Measurements from ENCODE around the gene TRIP4. TPM values are rescaled to one million over a fixed set of nuclear protein-coding genes. Genes with fewer than 3 reads are reported as not detected.
"Not testable (repeated sequence)": the region's sequence is repeated elsewhere in the genome, so short reads cannot be mapped to it uniquely, and the experiment has no call there.

Gene TRIP4
- total RNA-seq, 4 donors from 2014 or later: 9.9 to 13.2 (median 11.8) TPM

- Histone ChIP-seq H3K4me1 (peaks cover 4 to 21% (median 17%) of the 10 kb centered on the region in 4 donors), H3K36me3 (peaks cover 0 to 22% (median 11%) of the 10 kb centered on the region in 4 donors), H3K27ac (replicated peaks in 1 of 4) (no peak overlapping the region), H3K4me3 (no peak overlapping the region), H3K9me3 (no peaks in the 10 kb centered on the region), H3K27me3 (no peaks in the 10 kb centered on the region)
- intact Hi-C loops (cut with DNase I): no loop called here
- TF ChIP-seq CTCF (IDR thresholded peaks at IDR 0.05): no peak
- no peak for TF ChIP-seq POLR2AphosphoS5 (IDR thresholded peaks at IDR 0.05)
- no peak for TF ChIP-seq POLR2A (IDR thresholded peaks at IDR 0.05; ENCODE audit: low read depth)
- no peak for TF ChIP-seq EP300 (IDR thresholded peaks at IDR 0.05)
- no peak for DNase-seq (ENCODE audit: extremely low spot score)
These were observed 42.9 kb upstream of the TRIP4 start for GRCh38 chr15:64344651-64345294.

GRCh38 chr15:64346242-64346641 is 41.4 kb upstream of the TRIP4 start:
- H3K4me1 ChIP-seq: peaks cover 4 to 21% (median 17%) of the 10 kb centered on the region in 4 donors
- H3K4me3 ChIP-seq; H3K27ac ChIP-seq (replicated peaks in 1 of 4); H3K27me3 ChIP-seq; intact Hi-C loops (cut with DNase I); H3K9me3 ChIP-seq; DNase-seq (ENCODE audit: extremely low spot score): not testable (repeated sequence)
- 96% methylated on average over 6 of the region's 6 CpGs for WGBS
- peaks cover 0 to 22% (median 11%) of the 10 kb centered on the region in 4 donors for H3K36me3 ChIP-seq

- no peak for DNase-seq (ENCODE audit: extremely low spot score)
- 70% methylated on average over 1 of the region's 1 CpG for WGBS
- H3K4me3 ChIP-seq: no peak overlapping the region
- H3K27me3 ChIP-seq: no peaks in the 10 kb centered on the region
- peaks cover 0 to 10% (median 3%) of the 10 kb centered on the region in 4 donors for H3K36me3 ChIP-seq
- no peaks in the 10 kb centered on the region for H3K9me3 ChIP-seq
- TF ChIP-seq POLR2A (IDR thresholded peaks at IDR 0.05; ENCODE audit: low read depth) (no peak), EP300 (IDR thresholded peaks at IDR 0.05) (no peak), POLR2AphosphoS5 (IDR thresholded peaks at IDR 0.05) (no peak), CTCF (IDR thresholded peaks at IDR 0.05) (no peak)
- intact Hi-C loops (cut with DNase I): no loop called here
- H3K4me1 ChIP-seq: peaks cover 4 to 20% (median 15%) of the 10 kb centered on the region in 4 donors
- H3K27ac ChIP-seq (replicated peaks in 1 of 4): no peak overlapping the region
These were observed 39.2 kb upstream of the TRIP4 start for GRCh38 chr15:64348455-64348854.

GRCh38 chr15:64349375-64349774 is 38.3 kb upstream of the TRIP4 start:
- Histone ChIP-seq H3K27ac (replicated peaks in 1 of 4) (no peak overlapping the region), H3K4me1 (peaks cover 8 to 20% (median 14%) of the 10 kb centered on the region in 4 donors), H3K9me3 (no peaks in the 10 kb centered on the region), H3K27me3 (no peaks in the 10 kb centered on the region), H3K4me3 (no peak overlapping the region), H3K36me3 (peaks cover 0 to 10% (median 3%) of the 10 kb centered on the region in 4 donors)
- TF ChIP-seq EP300 (IDR thresholded peaks at IDR 0.05): no peak
- no peak for TF ChIP-seq CTCF (IDR thresholded peaks at IDR 0.05)
- no peak for TF ChIP-seq POLR2AphosphoS5 (IDR thresholded peaks at IDR 0.05)
- no peak for TF ChIP-seq POLR2A (IDR thresholded peaks at IDR 0.05; ENCODE audit: low read depth)
- WGBS: 94% methylated on average over 2 of the region's 2 CpGs
- DNase-seq (ENCODE audit: extremely low spot score): no peak
- intact Hi-C loops (cut with DNase I): no loop called here

GRCh38 chr15:64351265-64351664 is 36.4 kb upstream of the TRIP4 start:
- H3K4me1 ChIP-seq: peaks cover 9 to 20% (median 18%) of the 10 kb centered on the region in 4 donors
- TF ChIP-seq POLR2A (IDR thresholded peaks at IDR 0.05; ENCODE audit: low read depth): no peak
- no peak for TF ChIP-seq POLR2AphosphoS5 (IDR thresholded peaks at IDR 0.05)
- no peak for TF ChIP-seq EP300 (IDR thresholded peaks at IDR 0.05)
- TF ChIP-seq CTCF (IDR thresholded peaks at IDR 0.05): no peak
- peaks cover 0 to 10% (median 3%) of the 10 kb centered on the region in 4 donors for H3K36me3 ChIP-seq
- WGBS: 70% methylated on average over 7 of the region's 7 CpGs
- DNase-seq (ENCODE audit: extremely low spot score): no peak
- intact Hi-C loops (cut with DNase I): loop anchor here (10.0 kb wide), 1 partner anchor 146 kb away; no protein-coding TSS in a partner anchor
- no peaks in the 10 kb centered on the region for H3K27me3 ChIP-seq
- peaks cover 0 to 1% (median 0%) of the 10 kb centered on the region in 4 donors for H3K9me3 ChIP-seq
- H3K27ac ChIP-seq (replicated peaks in 1 of 4): no peak overlapping the region
- no peak overlapping the region for H3K4me3 ChIP-seq

Measured in esophagus muscularis mucosa (tissue), 4 donors.